Measurements from ENCODE around the gene CACNG7.

CACNG7 gene

DNA sequence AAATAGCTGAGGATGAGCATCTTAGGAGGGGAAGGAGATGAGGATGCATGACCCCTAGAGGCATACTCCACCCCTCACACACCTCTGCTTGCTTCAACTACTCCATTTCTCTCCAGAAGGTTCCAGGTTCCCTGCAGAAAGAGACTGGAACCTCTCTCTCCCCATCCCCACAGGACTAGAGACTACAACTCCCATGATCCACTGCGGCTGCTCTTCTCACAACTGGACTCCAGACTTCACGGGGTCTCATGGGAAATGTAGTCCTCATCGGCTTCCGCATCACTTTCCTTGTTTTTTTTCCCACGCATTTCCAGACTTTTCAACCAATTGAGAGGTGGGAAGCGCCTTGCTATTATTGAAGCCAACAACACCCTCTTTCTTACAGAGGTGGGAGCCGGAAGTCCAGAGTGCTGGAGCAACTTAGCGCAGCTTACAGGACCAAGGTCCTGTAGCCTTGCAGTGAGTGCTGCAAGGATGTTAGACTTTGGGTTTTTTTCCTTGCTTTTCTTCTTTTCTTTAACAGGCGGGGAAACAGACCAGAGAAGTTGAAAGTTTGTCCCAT, 68.4 kb downstream of the CACNG7 start:
- no peak overlapping the region for H3K9ac ChIP-seq
- no peaks in the 10 kb centered on the region for H4K20me1 ChIP-seq (ENCODE audit: insufficient read depth)
- no peak overlapping the region; the same call in 1 of the 2 replicates for H2AFZ ChIP-seq (ENCODE audit: low read depth)
- H3K27me3 ChIP-seq (ENCODE audit: insufficient read depth, low read depth) = 0 out of 2 replicates have a peak, but pooled peaks cover 4% of the 10 kb centered on the region
- TF ChIP-seq, protein P1, sequence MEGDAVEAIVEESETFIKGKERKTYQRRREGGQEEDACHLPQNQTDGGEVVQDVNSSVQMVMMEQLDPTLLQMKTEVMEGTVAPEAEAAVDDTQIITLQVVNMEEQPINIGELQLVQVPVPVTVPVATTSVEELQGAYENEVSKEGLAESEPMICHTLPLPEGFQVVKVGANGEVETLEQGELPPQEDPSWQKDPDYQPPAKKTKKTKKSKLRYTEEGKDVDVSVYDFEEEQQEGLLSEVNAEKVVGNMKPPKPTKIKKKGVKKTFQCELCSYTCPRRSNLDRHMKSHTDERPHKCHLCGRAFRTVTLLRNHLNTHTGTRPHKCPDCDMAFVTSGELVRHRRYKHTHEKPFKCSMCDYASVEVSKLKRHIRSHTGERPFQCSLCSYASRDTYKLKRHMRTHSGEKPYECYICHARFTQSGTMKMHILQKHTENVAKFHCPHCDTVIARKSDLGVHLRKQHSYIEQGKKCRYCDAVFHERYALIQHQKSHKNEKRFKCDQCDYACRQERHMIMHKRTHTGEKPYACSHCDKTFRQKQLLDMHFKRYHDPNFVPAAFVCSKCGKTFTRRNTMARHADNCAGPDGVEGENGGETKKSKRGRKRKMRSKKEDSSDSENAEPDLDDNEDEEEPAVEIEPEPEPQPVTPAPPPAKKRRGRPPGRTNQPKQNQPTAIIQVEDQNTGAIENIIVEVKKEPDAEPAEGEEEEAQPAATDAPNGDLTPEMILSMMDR (conservative IDR thresholded peaks at IDR 0.05; ENCODE audit: low read depth, low read length) = no peak
- H3K4me2 ChIP-seq = no peak overlapping the region
- H3K4me1 ChIP-seq (ENCODE audit: low read depth, poor library complexity, severe bottlenecking) = no peaks in the 10 kb centered on the region
- no peaks in the 10 kb centered on the region for H3K36me3 ChIP-seq (ENCODE audit: insufficient read depth)
- no peak overlapping the region for H3K27ac ChIP-seq
- no peak overlapping the region for H3K4me3 ChIP-seq (IDR thresholded peaks at IDR 0.05; ENCODE audit: insufficient read depth, low read depth, low read length)
- no peaks in the 10 kb centered on the region for H3K79me2 ChIP-seq (ENCODE audit: insufficient read depth, low read depth)

GRCh38 chr19:53977991-53978731, 69.1 kb downstream of the CACNG7 start:
- Histone ChIP-seq H3K79me2 (ENCODE audit: insufficient read depth, low read depth) (no peaks in the 10 kb centered on the region), H3K27me3 (ENCODE audit: insufficient read depth, low read depth) (0 out of 2 replicates have a peak, but pooled peaks cover 4% of the 10 kb centered on the region), H3K9ac (no peak overlapping the region), H3K4me1 (ENCODE audit: low read depth, poor library complexity, severe bottlenecking) (no peaks in the 10 kb centered on the region), H3K4me3 (IDR thresholded peaks at IDR 0.05; ENCODE audit: insufficient read depth, low read depth, low read length) (no peak overlapping the region), H3K36me3 (ENCODE audit: insufficient read depth) (no peaks in the 10 kb centered on the region), H3K4me2 (no peak overlapping the region), H2AFZ (ENCODE audit: low read depth) (no peak overlapping the region; the same call in 1 of the 2 replicates), H4K20me1 (ENCODE audit: insufficient read depth) (no peaks in the 10 kb centered on the region), H3K27ac (no peak overlapping the region)
- TF ChIP-seq, protein P1 (conservative IDR thresholded peaks at IDR 0.05; ENCODE audit: low read depth, low read length) = no peak

GRCh38 chr19:53978975-53979801, 70.1 kb downstream of the CACNG7 start:
- 0 out of 2 replicates have a peak, but pooled peaks cover 4% of the 10 kb centered on the region for H3K27me3 ChIP-seq (ENCODE audit: insufficient read depth, low read depth)
- TF ChIP-seq, protein P1 (conservative IDR thresholded peaks at IDR 0.05; ENCODE audit: low read depth, low read length) = no peak
- no peaks in the 10 kb centered on the region for H3K4me1 ChIP-seq (ENCODE audit: low read depth, poor library complexity, severe bottlenecking)
- H3K4me2 ChIP-seq = no peak overlapping the region
- no peaks in the 10 kb centered on the region for H3K36me3 ChIP-seq (ENCODE audit: insufficient read depth)
- no peak overlapping the region for H3K9ac ChIP-seq
- no peak overlapping the region for H3K4me3 ChIP-seq (IDR thresholded peaks at IDR 0.05; ENCODE audit: insufficient read depth, low read depth, low read length)
- H3K27ac ChIP-seq = no peak overlapping the region
- H2AFZ ChIP-seq (ENCODE audit: low read depth) = no peak overlapping the region
- no peaks in the 10 kb centered on the region for H4K20me1 ChIP-seq (ENCODE audit: insufficient read depth)
- no peaks in the 10 kb centered on the region for H3K79me2 ChIP-seq (ENCODE audit: insufficient read depth, low read depth)

GRCh38 chr19:53980539-53981375, 71.7 kb downstream of the CACNG7 start:
- no peaks in the 10 kb centered on the region for H3K36me3 ChIP-seq (ENCODE audit: insufficient read depth)
- no peaks in the 10 kb centered on the region for H4K20me1 ChIP-seq (ENCODE audit: insufficient read depth)
- H3K4me1 ChIP-seq (ENCODE audit: low read depth, poor library complexity, severe bottlenecking) = no peaks in the 10 kb centered on the region
- no peak overlapping the region for H3K4me2 ChIP-seq
- H3K9ac ChIP-seq = no peak overlapping the region
- H3K79me2 ChIP-seq (ENCODE audit: insufficient read depth, low read depth) = no peaks in the 10 kb centered on the region
- no peak overlapping the region for H3K27ac ChIP-seq
- H2AFZ ChIP-seq (ENCODE audit: low read depth) = no peak overlapping the region
- no peak overlapping the region for H3K4me3 ChIP-seq (IDR thresholded peaks at IDR 0.05; ENCODE audit: insufficient read depth, low read depth, low read length)
- 0 out of 2 replicates have a peak, but pooled peaks cover 4% of the 10 kb centered on the region for H3K27me3 ChIP-seq (ENCODE audit: insufficient read depth, low read depth)
- TF ChIP-seq, protein P1 (conservative IDR thresholded peaks at IDR 0.05; ENCODE audit: low read depth, low read length) = no peak

Measured in KMS-11 (cell line).